GM12874 (cell line): ENCODE data around the gene TMIGD1.

Source experiments
- TF ChIP-seq, protein P1 (sequence below): IDR thresholded peaks from 2 replicates; pipeline ENCODE4 v1.5.1; 2011; ENCODE audit warnings: low read depth, mild to moderate bottlenecking, control low read depth, low read length, moderate library complexity; ENCODE audit not compliant: insufficient read depth

TMIGD1 gene

DNA sequence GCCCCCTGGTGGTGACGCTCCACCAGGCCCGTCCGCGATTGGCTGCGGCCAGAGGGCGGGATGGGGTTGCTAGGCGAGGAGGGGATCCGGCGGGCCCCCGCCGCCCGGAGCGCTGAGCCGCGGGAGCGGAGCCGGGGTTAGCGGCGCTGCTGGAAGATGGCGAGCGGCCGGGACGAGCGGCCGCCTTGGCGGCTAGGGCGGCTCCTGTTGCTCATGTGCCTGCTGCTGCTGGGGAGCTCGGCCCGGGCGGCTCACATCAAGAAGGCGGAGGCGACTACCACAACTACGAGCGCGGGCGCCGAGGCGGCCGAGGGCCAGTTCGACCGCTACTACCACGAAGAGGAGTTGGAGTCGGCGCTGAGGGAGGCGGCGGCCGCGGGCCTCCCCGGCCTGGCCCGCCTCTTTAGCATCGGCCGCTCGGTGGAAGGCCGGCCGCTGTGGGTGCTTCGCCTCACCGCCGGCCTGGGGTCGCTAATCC lies 45.0 kb upstream of the TMIGD1 start, which contains the start of gene CPD:
Gene CPD, plus strand, starts transcription at position 103 of the 478 bp plus-strand sequence. Its CDS starts 54 bp downstream, at position 157.
- TF ChIP-seq, protein P1, sequence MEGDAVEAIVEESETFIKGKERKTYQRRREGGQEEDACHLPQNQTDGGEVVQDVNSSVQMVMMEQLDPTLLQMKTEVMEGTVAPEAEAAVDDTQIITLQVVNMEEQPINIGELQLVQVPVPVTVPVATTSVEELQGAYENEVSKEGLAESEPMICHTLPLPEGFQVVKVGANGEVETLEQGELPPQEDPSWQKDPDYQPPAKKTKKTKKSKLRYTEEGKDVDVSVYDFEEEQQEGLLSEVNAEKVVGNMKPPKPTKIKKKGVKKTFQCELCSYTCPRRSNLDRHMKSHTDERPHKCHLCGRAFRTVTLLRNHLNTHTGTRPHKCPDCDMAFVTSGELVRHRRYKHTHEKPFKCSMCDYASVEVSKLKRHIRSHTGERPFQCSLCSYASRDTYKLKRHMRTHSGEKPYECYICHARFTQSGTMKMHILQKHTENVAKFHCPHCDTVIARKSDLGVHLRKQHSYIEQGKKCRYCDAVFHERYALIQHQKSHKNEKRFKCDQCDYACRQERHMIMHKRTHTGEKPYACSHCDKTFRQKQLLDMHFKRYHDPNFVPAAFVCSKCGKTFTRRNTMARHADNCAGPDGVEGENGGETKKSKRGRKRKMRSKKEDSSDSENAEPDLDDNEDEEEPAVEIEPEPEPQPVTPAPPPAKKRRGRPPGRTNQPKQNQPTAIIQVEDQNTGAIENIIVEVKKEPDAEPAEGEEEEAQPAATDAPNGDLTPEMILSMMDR, result no peak

DNA sequence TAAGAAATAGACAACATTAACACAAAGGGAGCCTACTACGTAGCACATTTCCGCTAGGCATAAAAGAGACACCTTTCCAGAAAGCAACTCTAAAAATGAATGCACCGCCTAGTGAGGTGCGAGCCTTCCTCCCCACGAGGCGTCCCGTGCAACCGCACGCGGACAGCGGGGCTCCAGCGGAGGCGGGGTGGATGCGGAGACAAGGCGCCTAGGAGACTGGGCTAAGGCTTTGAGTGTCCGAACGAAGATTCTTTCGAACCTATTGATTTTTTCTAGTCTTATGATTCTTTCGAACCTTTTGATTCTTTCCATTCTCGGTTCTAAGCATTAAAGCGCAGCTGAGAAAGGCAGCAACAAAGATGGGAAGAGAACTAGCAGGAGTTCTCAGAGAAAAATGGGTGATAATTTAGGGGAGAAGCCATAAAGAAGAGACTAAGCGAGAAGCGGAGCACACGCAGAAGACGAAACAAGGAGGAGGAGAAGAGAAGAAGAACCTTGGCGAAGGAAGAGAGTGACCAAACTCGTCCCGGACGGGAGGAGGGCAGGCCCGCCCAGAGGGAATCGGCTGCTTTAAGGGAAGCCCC lies 44.5 kb upstream of the TMIGD1 start:
- TF ChIP-seq, protein P1, result no peak

DNA sequence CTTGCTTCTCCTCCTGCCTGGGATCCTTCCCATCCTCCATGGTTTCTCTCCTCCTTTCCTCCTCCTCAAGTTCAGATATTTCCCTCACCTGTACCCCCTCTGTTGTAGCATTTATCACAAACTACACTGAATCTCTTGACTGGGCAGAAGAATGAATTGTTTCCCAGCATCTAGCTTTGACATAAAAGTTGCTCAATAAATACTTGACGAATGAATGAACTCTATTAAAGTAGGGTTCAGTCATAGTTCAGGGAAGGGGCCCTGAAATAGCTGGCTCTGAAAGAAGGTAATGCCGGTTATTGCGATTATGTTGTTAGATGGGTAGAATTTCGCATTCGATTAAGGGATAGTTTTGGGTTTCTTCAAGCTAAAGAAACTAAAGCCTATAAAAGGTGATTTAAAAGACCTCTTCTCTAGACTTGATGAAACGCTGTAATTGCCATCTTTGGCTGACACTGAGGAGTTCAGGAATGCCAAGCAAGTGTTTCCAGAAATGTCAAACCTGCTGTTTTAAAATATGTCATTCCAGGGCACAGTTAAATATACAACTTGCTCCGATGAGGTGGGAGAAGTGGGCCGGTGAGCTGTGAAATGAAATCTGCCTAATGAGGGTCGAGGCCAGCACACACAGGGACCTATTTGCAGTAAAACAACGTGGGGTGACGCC lies 43.9 kb upstream of the TMIGD1 start:
- TF ChIP-seq, protein P1, result no peak

DNA sequence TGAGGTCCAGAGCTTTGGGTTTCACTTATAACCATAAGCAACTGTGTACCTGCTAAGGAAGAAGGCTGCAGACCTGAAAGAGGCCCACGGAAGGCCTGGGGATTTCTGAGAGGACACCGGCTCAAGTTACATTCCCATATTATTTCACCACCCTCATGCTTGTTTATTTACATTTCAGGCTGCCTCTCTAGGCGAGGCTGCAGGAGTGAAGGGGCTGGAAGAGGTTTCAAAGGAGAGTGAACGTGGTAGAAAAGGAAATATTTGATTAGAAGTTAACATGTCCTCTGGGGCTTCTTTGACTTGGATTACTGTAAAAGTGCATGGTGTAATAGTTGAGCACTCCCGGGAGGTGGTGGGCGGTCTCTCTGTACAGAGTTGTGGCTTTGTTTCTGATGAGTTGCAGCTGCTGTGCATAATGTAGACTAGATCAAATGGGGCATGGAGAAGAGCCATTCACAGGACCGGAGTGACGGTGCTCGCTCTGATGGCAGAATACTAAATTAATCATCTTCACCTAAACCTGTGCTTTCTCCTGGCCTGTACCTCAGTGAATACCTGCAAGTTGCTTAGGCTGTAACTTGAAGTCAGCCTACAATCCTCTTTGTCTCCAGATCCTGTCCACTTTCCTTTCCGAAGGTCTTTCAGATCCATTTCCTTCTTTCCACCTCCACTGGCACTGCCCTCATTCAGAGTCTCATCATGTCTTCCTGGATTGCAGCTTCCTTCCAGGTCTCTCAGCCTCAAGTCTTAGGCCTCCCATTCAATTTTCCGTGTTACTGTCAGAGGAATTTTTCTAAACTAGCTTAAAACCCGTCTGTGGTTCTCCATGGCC lies 43.0 kb upstream of the TMIGD1 start:
- TF ChIP-seq, protein P1, result no peak

DNA sequence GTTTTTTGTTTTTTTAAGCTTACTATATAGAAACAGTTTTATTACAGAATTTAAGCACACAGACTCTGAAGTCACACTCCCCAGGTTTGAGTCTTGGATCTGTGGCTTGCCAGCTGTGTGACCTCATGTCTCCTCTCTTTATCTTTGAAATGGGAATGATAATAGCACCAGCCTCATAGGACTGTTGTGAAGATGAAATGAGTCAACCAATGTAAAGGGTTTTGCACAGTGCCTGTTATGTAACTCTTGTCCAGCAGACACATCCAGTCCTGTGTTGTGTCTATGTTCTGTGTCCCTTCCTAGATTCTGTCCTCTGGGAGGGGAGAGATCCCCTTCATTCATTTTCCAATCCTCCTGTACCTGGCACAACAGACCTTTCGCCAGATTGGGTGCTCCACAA lies 41.8 kb upstream of the TMIGD1 start:
- TF ChIP-seq, protein P1, result no peak

DNA sequence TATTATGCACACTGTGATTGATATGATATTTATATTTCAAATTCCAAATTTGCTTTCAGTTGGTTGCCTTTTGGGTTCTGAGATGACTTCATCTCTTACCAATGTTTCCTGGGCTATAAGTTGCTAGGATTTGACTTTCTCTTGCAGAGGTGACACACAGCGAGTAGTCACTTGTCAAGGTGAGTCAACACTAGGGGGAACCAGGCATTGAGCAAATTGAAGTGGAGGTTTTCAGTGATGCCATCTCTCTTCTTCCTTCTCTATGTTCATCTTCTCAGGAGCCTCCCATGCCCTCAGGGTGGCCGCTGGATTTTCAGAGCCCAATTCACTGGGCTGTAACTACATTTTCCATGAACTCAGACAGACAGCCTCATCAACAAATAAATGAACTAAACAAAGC lies 38.9 kb upstream of the TMIGD1 start:
- TF ChIP-seq, protein P1, result no peak

DNA sequence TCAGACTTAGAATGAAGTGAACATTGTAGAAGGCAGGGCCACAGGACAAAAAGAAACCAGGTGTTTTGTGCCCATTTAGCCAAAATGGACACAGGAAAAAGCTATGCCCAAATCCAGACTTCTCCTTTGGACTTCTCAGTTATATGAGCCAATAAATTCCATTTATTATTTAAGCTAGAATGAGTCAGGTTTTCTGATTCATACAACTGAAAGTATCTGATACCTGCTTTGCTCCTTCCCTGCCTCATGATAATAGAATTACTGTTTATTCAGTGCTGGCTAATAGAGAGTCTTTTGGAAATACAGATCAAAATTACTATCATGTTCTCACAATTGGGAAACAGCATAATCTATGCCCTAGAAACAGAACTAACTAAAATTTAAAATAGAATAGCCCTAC lies 36.1 kb upstream of the TMIGD1 start:
- TF ChIP-seq, protein P1, result no peak
